Measurements from ENCODE around the gene CCNL2.

CCNL2 gene

GRCh38 chr1:1393014-1393413 is 6.1 kb downstream of the CCNL2 start:
- Histone ChIP-seq H3K9me3 (ENCODE audit: insufficient read depth, low read length, severe bottlenecking) (no peaks in the 10 kb centered on the region), H3K4me1 (ENCODE audit: insufficient read depth, low read length) (peaks cover 17% of the 10 kb centered on the region), H3K27ac (ENCODE audit: low read length) (no peak overlapping the region), H2AFZ (ENCODE audit: low read depth, low read length) (no peak overlapping the region), H3K4me3 (ENCODE audit: low read depth in 1 of 2, low read length in 2 of 2) (no peak overlapping the region), H3K27me3 (ENCODE audit: insufficient read depth, low read length, poor library complexity) (no peaks in the 10 kb centered on the region), H4K20me1 (ENCODE audit: insufficient read depth, low read length) (peaks cover 19% of the 10 kb centered on the region), H3K9ac (ENCODE audit: low read depth, low read length) (no peak overlapping the region), H3K36me3 (ENCODE audit: insufficient read depth, low read length) (peaks cover 90% of the 10 kb centered on the region), H3K4me2 (ENCODE audit: insufficient read depth, low read length) (no peak overlapping the region), H3K79me2 (ENCODE audit: insufficient read depth, low read length) (peaks cover 46% of the 10 kb centered on the region)
- DNase-seq (no peak), ATAC-seq (ENCODE audit: insufficient read depth, low read depth) (no peak)
- TF ChIP-seq CTCF (IDR thresholded peaks at IDR 0.05; ENCODE audit: borderline replicate concordance, extremely low read depth, low read length, poor library complexity, severe bottlenecking) (no peak), EZH2 (IDR thresholded peaks at IDR 0.05; ENCODE audit: borderline replicate concordance, low read depth, low read length, severe bottlenecking) (no peak)

GRCh38 chr1:1391225-1391624 is 7.9 kb downstream of the CCNL2 start:
- no peak overlapping the region for H3K27ac ChIP-seq (ENCODE audit: low read length)
- DNase-seq = no peak
- H4K20me1 ChIP-seq (ENCODE audit: insufficient read depth, low read length) = peaks cover 25% of the 10 kb centered on the region
- H3K36me3 ChIP-seq (ENCODE audit: insufficient read depth, low read length) = peaks cover 96% of the 10 kb centered on the region
- H3K9ac ChIP-seq (ENCODE audit: low read depth, low read length) = no peak overlapping the region
- H3K4me2 ChIP-seq (ENCODE audit: insufficient read depth, low read length) = no peak overlapping the region
- ATAC-seq (ENCODE audit: insufficient read depth, low read depth) = no peak
- H3K79me2 ChIP-seq (ENCODE audit: insufficient read depth, low read length) = peaks cover 34% of the 10 kb centered on the region
- no peak overlapping the region for H2AFZ ChIP-seq (ENCODE audit: low read depth, low read length)
- H3K4me1 ChIP-seq (ENCODE audit: insufficient read depth, low read length) = 0 out of 2 replicates have a peak, but pooled peaks cover 5% of the 10 kb centered on the region
- TF ChIP-seq EZH2 (IDR thresholded peaks at IDR 0.05; ENCODE audit: borderline replicate concordance, low read depth, low read length, severe bottlenecking) = no peak
- no peak for TF ChIP-seq CTCF (IDR thresholded peaks at IDR 0.05; ENCODE audit: borderline replicate concordance, extremely low read depth, low read length, poor library complexity, severe bottlenecking)
- no peaks in the 10 kb centered on the region for H3K9me3 ChIP-seq (ENCODE audit: insufficient read depth, low read length, severe bottlenecking)
- no peaks in the 10 kb centered on the region for H3K27me3 ChIP-seq (ENCODE audit: insufficient read depth, low read length, poor library complexity)
- no peak overlapping the region for H3K4me3 ChIP-seq (ENCODE audit: low read depth in 1 of 2, low read length in 2 of 2)

- TF ChIP-seq EZH2 (IDR thresholded peaks at IDR 0.05; ENCODE audit: borderline replicate concordance, low read depth, low read length, severe bottlenecking) (no peak), CTCF (IDR thresholded peaks at IDR 0.05; ENCODE audit: borderline replicate concordance, extremely low read depth, low read length, poor library complexity, severe bottlenecking) (no peak)
- Histone ChIP-seq H3K9me3 (ENCODE audit: insufficient read depth, low read length, severe bottlenecking) (no peaks in the 10 kb centered on the region), H4K20me1 (ENCODE audit: insufficient read depth, low read length) (peaks cover 30% of the 10 kb centered on the region), H3K27ac (ENCODE audit: low read length) (no peak overlapping the region), H2AFZ (ENCODE audit: low read depth, low read length) (no peak overlapping the region), H3K4me3 (ENCODE audit: low read depth in 1 of 2, low read length in 2 of 2) (no peak overlapping the region), H3K79me2 (ENCODE audit: insufficient read depth, low read length) (peaks cover 31% of the 10 kb centered on the region), H3K9ac (ENCODE audit: low read depth, low read length) (no peak overlapping the region), H3K27me3 (ENCODE audit: insufficient read depth, low read length, poor library complexity) (no peaks in the 10 kb centered on the region), H3K4me1 (ENCODE audit: insufficient read depth, low read length) (0 out of 2 replicates have a peak, but pooled peaks cover 4% of the 10 kb centered on the region), H3K4me2 (ENCODE audit: insufficient read depth, low read length) (no peak overlapping the region), H3K36me3 (ENCODE audit: insufficient read depth, low read length) (peaks cover 99% of the 10 kb centered on the region)
- no peak for ATAC-seq (ENCODE audit: insufficient read depth, low read depth)
- DNase-seq = no peak
Observed at GRCh38 chr1:1390675-1391074, 8.5 kb downstream of the CCNL2 start.

- peaks cover 78% of the 10 kb centered on the region for H3K36me3 ChIP-seq (ENCODE audit: insufficient read depth, low read length)
- no peak overlapping the region for H3K4me3 ChIP-seq (ENCODE audit: low read depth in 1 of 2, low read length in 2 of 2)
- peaks cover 24% of the 10 kb centered on the region for H4K20me1 ChIP-seq (ENCODE audit: insufficient read depth, low read length)
- H3K4me2 ChIP-seq (ENCODE audit: insufficient read depth, low read length) = no peak overlapping the region
- H3K27ac ChIP-seq (ENCODE audit: low read length) = no peak overlapping the region
- no peak overlapping the region for H3K9ac ChIP-seq (ENCODE audit: low read depth, low read length)
- no peaks in the 10 kb centered on the region for H3K27me3 ChIP-seq (ENCODE audit: insufficient read depth, low read length, poor library complexity)
- H2AFZ ChIP-seq (ENCODE audit: low read depth, low read length) = no peak overlapping the region
- ATAC-seq (ENCODE audit: insufficient read depth, low read depth) (no peak), DNase-seq (no peak)
- no peaks in the 10 kb centered on the region for H3K9me3 ChIP-seq (ENCODE audit: insufficient read depth, low read length, severe bottlenecking)
- H3K79me2 ChIP-seq (ENCODE audit: insufficient read depth, low read length) = peaks cover 9% of the 10 kb centered on the region
- no peaks in the 10 kb centered on the region for H3K4me1 ChIP-seq (ENCODE audit: insufficient read depth, low read length)
- TF ChIP-seq CTCF (IDR thresholded peaks at IDR 0.05; ENCODE audit: borderline replicate concordance, extremely low read depth, low read length, poor library complexity, severe bottlenecking) = no peak
- TF ChIP-seq EZH2 (IDR thresholded peaks at IDR 0.05; ENCODE audit: borderline replicate concordance, low read depth, low read length, severe bottlenecking) = no peak
Observed at GRCh38 chr1:1388078-1388472, 11.1 kb downstream of the CCNL2 start.

Measured in DND-41 (cell line).